ENCODE data around the gene SPAG17. TPM values are rescaled to one million over a fixed set of nuclear protein-coding genes. Genes with fewer than 3 reads are reported as not detected.

The SPAG17 gene
- polyA plus RNA-seq, 1 donor (not counting 4 experiments of a cell fraction or from before 2014, with no cell fraction given), result 0.52 TPM

GRCh38 chr1:118210723-118211110 is 25.7 kb upstream of the SPAG17 start:
- dilution Hi-C loops (cut with MboI; ENCODE audit: extremely low pct_ligation_motif_present, low sequenced_read_pairs), result no loop called here

GRCh38 chr1:118210051-118210722 is 25.2 kb upstream of the SPAG17 start:
- dilution Hi-C loops (cut with MboI; ENCODE audit: extremely low pct_ligation_motif_present, low sequenced_read_pairs), result no loop called here
- peak overlapping the region in 2 of 3 experiments; percentile 2 to 5 for H3K4me3 ChIP-seq (ENCODE audit: control insufficient read depth in 2 of 3, extremely low read depth in 1 of 3, insufficient read depth in 2 of 3, low read depth in 1 of 3, low read length in 3 of 3)
- DNase-seq (ENCODE audit: low read depth, low spot score) (no peak), FAIRE-seq (peak; percentile 51)
- no peak overlapping the region for H3K9ac ChIP-seq (ENCODE audit: control insufficient read depth, extremely low read depth, insufficient read depth, low read length)
- peaks cover 22% of the 10 kb centered on the region for H3K4me1 ChIP-seq (ENCODE audit: control insufficient read depth, extremely low read depth, insufficient read depth, low read length)
- peak overlapping the region; percentile 71 for H3K27ac ChIP-seq (ENCODE audit: control insufficient read depth, insufficient read depth, low read length)
- H2AFZ ChIP-seq (ENCODE audit: control insufficient read depth, low read length), result peak overlapping the region; percentile 18
- H3K36me3 ChIP-seq (ENCODE audit: control insufficient read depth in 2 of 2, extremely low read depth in 1 of 2, insufficient read depth in 2 of 2, low read length in 2 of 2), result no peaks in the 10 kb centered on the region
- no peaks in the 10 kb centered on the region for H3K9me1 ChIP-seq (ENCODE audit: control insufficient read depth, extremely low read depth, insufficient read depth, low read length)
- no peaks in the 10 kb centered on the region for H3K27me3 ChIP-seq (ENCODE audit: control insufficient read depth, extremely low read depth, insufficient read depth, low read length)
- peak overlapping the region; percentile 51 for H3K4me2 ChIP-seq (ENCODE audit: control insufficient read depth, extremely low read depth, insufficient read depth, low read depth, low read length)
- H3K9me3 ChIP-seq (ENCODE audit: control insufficient read depth, low read depth, low read length), result no peaks in the 10 kb centered on the region
- H3K79me2 ChIP-seq (ENCODE audit: control insufficient read depth, insufficient read depth, low read length), result no peaks in the 10 kb centered on the region
- no peaks in the 10 kb centered on the region for H4K20me1 ChIP-seq (ENCODE audit: control insufficient read depth, extremely low read depth, insufficient read depth, low read length)
- TF ChIP-seq CTCF (optimal IDR thresholded peaks at IDR 0.05 in 1 of 3, IDR thresholded peaks at IDR 0.05 in 1 of 3, conservative IDR thresholded peaks at IDR 0.05 in 1 of 3; ENCODE audit: extremely low read depth in 1 of 3, insufficient read depth in 2 of 3, low read length in 3 of 3), result no peak
- no peak for TF ChIP-seq EZH2 (IDR thresholded peaks at IDR 0.05; ENCODE audit: low read length)

More at GRCh38 chr1:118210723-118211110, 25.7 kb upstream of the SPAG17 start:
- Histone ChIP-seq H3K4me1 (ENCODE audit: control insufficient read depth, extremely low read depth, insufficient read depth, low read length) (peaks cover 22% of the 10 kb centered on the region), H3K4me3 (ENCODE audit: control insufficient read depth in 2 of 3, extremely low read depth in 1 of 3, insufficient read depth in 2 of 3, low read depth in 1 of 3, low read length in 3 of 3) (peak overlapping the region in 2 of 3 experiments; percentile 2 to 5), H2AFZ (ENCODE audit: control insufficient read depth, low read length) (peak overlapping the region; percentile 11), H3K27me3 (ENCODE audit: control insufficient read depth, extremely low read depth, insufficient read depth, low read length) (no peaks in the 10 kb centered on the region), H3K79me2 (ENCODE audit: control insufficient read depth, insufficient read depth, low read length) (no peaks in the 10 kb centered on the region), H3K9me3 (ENCODE audit: control insufficient read depth, low read depth, low read length) (no peaks in the 10 kb centered on the region), H3K36me3 (ENCODE audit: control insufficient read depth in 2 of 2, extremely low read depth in 1 of 2, insufficient read depth in 2 of 2, low read length in 2 of 2) (no peaks in the 10 kb centered on the region), H3K9me1 (ENCODE audit: control insufficient read depth, extremely low read depth, insufficient read depth, low read length) (no peaks in the 10 kb centered on the region), H3K27ac (ENCODE audit: control insufficient read depth, insufficient read depth, low read length) (peak overlapping the region; percentile 71), H4K20me1 (ENCODE audit: control insufficient read depth, extremely low read depth, insufficient read depth, low read length) (no peaks in the 10 kb centered on the region), H3K9ac (ENCODE audit: control insufficient read depth, extremely low read depth, insufficient read depth, low read length) (no peak overlapping the region), H3K4me2 (ENCODE audit: control insufficient read depth, extremely low read depth, insufficient read depth, low read depth, low read length) (peak overlapping the region; percentile 51)
- no peak for TF ChIP-seq EZH2 (IDR thresholded peaks at IDR 0.05; ENCODE audit: low read length)
- no peak for TF ChIP-seq CTCF (optimal IDR thresholded peaks at IDR 0.05 in 1 of 3, IDR thresholded peaks at IDR 0.05 in 1 of 3, conservative IDR thresholded peaks at IDR 0.05 in 1 of 3; ENCODE audit: extremely low read depth in 1 of 3, insufficient read depth in 2 of 3, low read length in 3 of 3)
- FAIRE-seq (peak; percentile 92), DNase-seq (ENCODE audit: low read depth, low spot score) (peak; percentile 52)
